Esophagus squamous epithelium (tissue), 5 donors: ENCODE measurements around the gene KLF6. TPM values are rescaled to one million over a fixed set of nuclear protein-coding genes. Genes with fewer than 3 reads are reported as not detected.

ENCODE experiments used
- DNase-seq: peaks from one replicate; lab custom pipeline; 2025; lab: John Stamatoyannopoulos, UW
- H3K27ac ChIP-seq, 4 donors: fragments of 200-600 bp; sonication (generic); one replicate each; pipeline ENCODE4 v1.5.1; 2016 to 2019; ENCODE audit warnings: mild to moderate bottlenecking in 1 of 4
- H3K27me3 ChIP-seq, 4 donors: fragments of 200-600 bp; sonication (generic); 1 replicate in 3 of 4; 2 replicates in 1 of 4; pipeline versions ENCODE4 v1.5.1 to v1.6.0; 2017 to 2021; ENCODE audit warnings: antibody characterized with exemption in 1 of 4
- H3K36me3 ChIP-seq, 3 donors: fragments of 200-600 bp; sonication (generic); one replicate each; pipeline ENCODE4 v1.5.1; 2016 to 2019
- H3K4me1 ChIP-seq, 3 donors: fragments of 200-600 bp; sonication (generic); one replicate each; pipeline ENCODE4 v1.5.1; 2017 to 2019
- H3K4me3 ChIP-seq, 4 donors: fragments of 200-600 bp; sonication (generic); 1 replicate in 3 of 4; 2 replicates in 1 of 4; pipeline ENCODE4 v1.5.1; 2016 to 2019; ENCODE audit warnings: mild to moderate bottlenecking in 2 of 4, moderate library complexity in 1 of 4
- H3K9me3 ChIP-seq, 3 donors: fragments of 200-600 bp; sonication (generic); one replicate each; pipeline ENCODE4 v1.5.1; 2016 to 2019
- CTCF ChIP-seq, 6 experiments: fragments of 450-650 bp in 4 of 6; fragments of 200-600 bp in 2 of 6; sonication (generic) in 2 of 6; IDR thresholded peaks; one replicate each; pipeline ENCODE4 v1.5.1; 2016 to 2019; ENCODE audit warnings: antibody characterized with exemption in 6 of 6, mild to moderate bottlenecking in 4 of 6, moderate library complexity in 4 of 6
- POLR2A ChIP-seq, 4 donors: fragments of 450-650 bp; IDR thresholded peaks; one replicate each; pipeline ENCODE4 v1.6.1; 2017; ENCODE audit warnings: antibody characterized with exemption in 4 of 4, mild to moderate bottlenecking in 4 of 4, moderate library complexity in 3 of 4
- WGBS, 2 donors: methylation state at CpG; one replicate each; pipeline ENCODE4 v1.1.5; 2018; 5-methylcytosine and 5-hydroxymethylcytosine counted together
- intact Hi-C: fragments of 100-400 bp; cut with DNase I; formaldehyde crosslinking; loops from one replicate; pipeline ENCODE4 v1.15.0; 2022
- total RNA-seq, 4 donors: library from RNA; depleted of rRNA; stranded (reverse); fragments of >200 nt; gene quantifications; one replicate each; pipeline ENCODE4 v1.1.0, GENCODE V29; 2016
- donor health status: DM: yes; HTN: yes; CAD: no.

Gene KLF6
- total RNA-seq, 4 donors from 2014 or later: 39.6 to 91.2 (median 74.2) TPM

- H3K4me1 ChIP-seq: peaks cover 23 to 53% (median 23%) of the 10 kb centered on the region in 3 donors
- H3K4me3 ChIP-seq: no peak overlapping the region
- no peak overlapping the region for H3K27ac ChIP-seq
- H3K36me3 ChIP-seq: peaks cover 3 to 29% (median 9%) of the 10 kb centered on the region in 3 donors
- no peaks in the 10 kb centered on the region for H3K27me3 ChIP-seq
- WGBS, 2 donors: 93 to 94% methylated on average over 10 of the region's 10 CpGs
- DNase-seq: no peak
- TF ChIP-seq POLR2A (IDR thresholded peaks at IDR 0.05): no peak
- TF ChIP-seq CTCF (IDR thresholded peaks at IDR 0.05): no peak
- intact Hi-C loops: loop anchor here (10.0 kb wide), 1 partner anchor 288 kb away; no protein-coding TSS in a partner anchor
- no peaks in the 10 kb centered on the region for H3K9me3 ChIP-seq
Observed at GRCh38 chr10:3772361-3773171, 12.4 kb downstream of the KLF6 start.

- intact Hi-C loops: loop anchor here (10.0 kb wide), 1 partner anchor 286 kb away; no protein-coding TSS in a partner anchor
- no peak for TF ChIP-seq POLR2A (IDR thresholded peaks at IDR 0.05)
- TF ChIP-seq CTCF (IDR thresholded peaks at IDR 0.05): no peak
- H3K9me3 ChIP-seq: no peaks in the 10 kb centered on the region
- H3K4me1 ChIP-seq: peaks cover 15 to 45% (median 24%) of the 10 kb centered on the region in 3 donors
- 75 to 83% methylated on average over 8 of the region's 8 CpGs for WGBS, 2 donors
- H3K36me3 ChIP-seq: peaks cover 0 to 16% (median 1%) of the 10 kb centered on the region in 3 donors
- H3K27me3 ChIP-seq: no peaks in the 10 kb centered on the region
- H3K4me3 ChIP-seq: no peak overlapping the region
- H3K27ac ChIP-seq: peak overlapping the region in 2 of 4 donors; percentile 13 to 45
- DNase-seq: no peak
Observed at GRCh38 chr10:3770611-3771110, 14.3 kb downstream of the KLF6 start.

- H3K36me3 ChIP-seq: peaks cover 0 to 5% (median 0%) of the 10 kb centered on the region in 3 donors
- intact Hi-C loops: no loop called here
- peak overlapping the region in 1 of 4 donors; percentile 13 for H3K27ac ChIP-seq
- H3K27me3 ChIP-seq: no peaks in the 10 kb centered on the region
- no peak overlapping the region for H3K4me3 ChIP-seq
- TF ChIP-seq CTCF (IDR thresholded peaks at IDR 0.05): no peak
- no peak for TF ChIP-seq POLR2A (IDR thresholded peaks at IDR 0.05)
- 44 to 59% methylated on average over 4 of the region's 4 CpGs for WGBS, 2 donors
- no peaks in the 10 kb centered on the region for H3K9me3 ChIP-seq
- DNase-seq: no peak
- H3K4me1 ChIP-seq: peaks cover 18 to 45% (median 28%) of the 10 kb centered on the region in 3 donors
Observed at GRCh38 chr10:3769556-3769955, 15.5 kb downstream of the KLF6 start.

- 45 to 47% methylated on average over 13 to 17 of the region's 17 CpGs for WGBS, 2 donors
- H3K27ac ChIP-seq: peak overlapping the region in 2 of 4 donors; percentile 38 to 88
- H3K36me3 ChIP-seq: no peaks in the 10 kb centered on the region
- intact Hi-C loops: no loop called here
- peaks cover 37 to 73% (median 40%) of the 10 kb centered on the region in 3 donors for H3K4me1 ChIP-seq
- no peaks in the 10 kb centered on the region for H3K27me3 ChIP-seq
- no peak overlapping the region for H3K4me3 ChIP-seq
- no peak for DNase-seq
- no peak for TF ChIP-seq POLR2A (IDR thresholded peaks at IDR 0.05)
- TF ChIP-seq CTCF (IDR thresholded peaks at IDR 0.05): no peak
- no peaks in the 10 kb centered on the region for H3K9me3 ChIP-seq
Observed at GRCh38 chr10:3766046-3766756, 18.8 kb downstream of the KLF6 start.
